Stimulated activated CD4-positive, alpha-beta T cell treated with anti-CD3 and anti-CD28 coated beads, Interleukin-15, amount 100 ng/mL, for 48 hours (primary cell): ENCODE measurements around the gene CKMT2.

Experiments
- DNase-seq, 2 donors: peaks; one replicate each; pipeline ENCODE4 v3.0.0-alpha.2; 2020; ENCODE audit warnings: low read depth in 2 of 2

Gene CKMT2

DNA sequence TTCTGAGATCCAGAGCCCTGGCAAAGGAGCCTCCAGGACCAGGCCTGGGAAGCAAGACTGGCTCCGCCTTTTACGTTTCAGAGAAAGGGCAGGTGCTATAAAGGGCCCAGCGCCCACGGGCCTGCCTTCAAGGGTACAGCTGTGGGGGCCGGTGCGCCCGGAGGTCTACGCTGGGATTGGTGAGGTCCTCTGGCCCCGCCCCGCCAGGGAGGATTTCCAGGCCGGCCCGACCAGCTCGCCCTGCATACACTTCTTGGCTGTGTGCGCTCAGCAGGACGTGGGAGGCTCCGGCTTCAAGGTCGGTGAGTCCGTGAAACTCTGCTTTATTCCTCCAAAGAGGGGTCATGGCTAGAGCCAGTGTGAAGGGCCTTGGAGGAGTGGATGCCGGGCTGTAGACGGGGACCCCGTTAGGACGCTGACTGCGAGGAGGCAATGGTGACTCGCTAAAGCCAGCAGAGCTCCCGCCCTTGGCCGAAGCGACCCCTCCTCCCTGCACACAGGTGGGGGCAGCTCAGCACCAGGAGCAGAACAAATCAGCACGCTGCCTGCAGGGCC, at the start of gene CKMT2:
Gene CKMT2 (plus strand): TSS at position 243 of the 555 bp plus-strand sequence. CDS start 17,811 bp downstream, outside the sequence.
- no peak for DNase-seq

GRCh38 chr5:81183811-81184748, 49.0 kb upstream of the CKMT2 start:
- no peak for DNase-seq

GRCh38 chr5:81184749-81185110, 48.4 kb upstream of the CKMT2 start:
- DNase-seq, result no peak

GRCh38 chr5:81187885-81188284, 45.2 kb upstream of the CKMT2 start:
- DNase-seq, result no peak

- DNase-seq, result no peak
Observed at GRCh38 chr5:81188962-81189361, 44.2 kb upstream of the CKMT2 start.

- no peak for DNase-seq
Observed at GRCh38 chr5:81189875-81190498, 43.1 kb upstream of the CKMT2 start.

GRCh38 chr5:81191726-81192372, 41.3 kb upstream of the CKMT2 start:
- no peak for DNase-seq

DNA sequence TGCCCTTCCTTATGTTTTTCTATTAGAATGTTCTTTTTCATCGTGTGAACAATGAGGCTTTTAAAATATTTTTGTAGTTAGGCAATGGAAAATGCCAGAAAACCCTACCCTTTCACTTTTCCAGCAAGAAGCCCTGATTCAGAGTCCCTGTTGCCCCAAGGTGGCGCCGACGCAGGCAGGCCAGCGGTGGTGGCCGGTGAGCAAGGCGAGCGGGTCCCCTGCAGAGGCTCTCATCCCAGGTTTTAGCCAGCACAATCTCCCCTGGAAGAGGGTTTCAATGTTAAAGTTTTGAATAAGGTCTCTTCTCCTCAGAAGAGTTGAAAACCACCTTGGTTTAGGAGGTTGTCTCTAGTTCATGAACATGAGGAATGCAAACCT, 40.8 kb upstream of the CKMT2 start:
- DNase-seq, result no peak

DNA sequence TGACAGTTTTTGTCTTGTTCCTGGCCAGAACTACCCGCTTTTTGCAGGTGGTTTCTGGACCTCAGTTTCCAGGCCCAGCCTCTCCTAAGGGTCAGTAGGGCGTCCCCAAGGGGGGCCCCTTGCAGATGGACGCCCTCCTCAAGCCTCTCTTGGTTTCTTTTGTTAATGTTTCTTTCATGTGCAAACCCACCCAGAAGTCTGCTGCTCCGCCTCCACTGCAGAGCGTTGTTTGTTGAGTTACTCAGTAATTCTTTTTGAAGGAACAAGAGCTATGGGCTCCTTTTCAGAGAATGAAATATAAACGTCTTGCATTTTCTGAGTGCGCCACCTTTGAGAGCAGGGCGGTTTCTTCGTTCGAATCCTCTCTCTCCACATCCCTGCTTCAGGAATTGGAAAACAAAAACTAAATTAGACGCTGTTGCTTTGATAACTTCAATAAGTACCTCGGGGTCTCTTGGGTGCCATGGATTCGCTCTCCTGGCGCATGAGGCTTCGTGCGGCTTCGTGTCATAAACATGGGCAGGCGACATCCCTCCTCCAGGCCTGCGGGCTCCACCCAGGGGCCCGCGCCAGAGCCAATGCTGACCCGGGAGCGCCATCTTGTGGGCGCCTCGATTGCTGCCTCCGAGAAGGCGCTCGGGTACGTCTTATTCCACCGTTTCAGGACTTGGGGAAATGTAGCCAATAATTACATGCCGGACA, 38.3 kb upstream of the CKMT2 start:
- DNase-seq, result peak; percentile 65 to 79

GRCh38 chr5:81195335-81195929, 37.7 kb upstream of the CKMT2 start:
- DNase-seq, result no peak

DNA sequence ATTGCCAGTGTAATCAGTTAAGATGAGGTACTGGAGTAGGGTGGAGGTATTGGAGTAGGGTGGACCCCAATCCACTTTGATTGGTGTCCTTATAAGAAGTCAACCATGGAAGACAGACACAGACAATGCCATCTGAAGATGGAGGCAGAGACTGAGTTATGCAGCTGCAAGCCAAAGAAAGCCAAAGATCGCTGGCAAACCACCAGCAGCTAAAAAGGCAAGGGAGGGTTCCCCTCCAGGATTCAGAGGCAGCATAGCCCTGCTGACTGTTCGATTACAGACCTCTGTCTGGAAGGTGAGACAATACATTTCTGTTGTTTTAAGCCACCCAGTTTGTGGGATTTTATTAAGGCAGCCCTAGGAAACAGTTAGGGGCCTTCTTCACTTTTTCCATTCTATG, 30.5 kb upstream of the CKMT2 start:
- no peak for DNase-seq

DNA sequence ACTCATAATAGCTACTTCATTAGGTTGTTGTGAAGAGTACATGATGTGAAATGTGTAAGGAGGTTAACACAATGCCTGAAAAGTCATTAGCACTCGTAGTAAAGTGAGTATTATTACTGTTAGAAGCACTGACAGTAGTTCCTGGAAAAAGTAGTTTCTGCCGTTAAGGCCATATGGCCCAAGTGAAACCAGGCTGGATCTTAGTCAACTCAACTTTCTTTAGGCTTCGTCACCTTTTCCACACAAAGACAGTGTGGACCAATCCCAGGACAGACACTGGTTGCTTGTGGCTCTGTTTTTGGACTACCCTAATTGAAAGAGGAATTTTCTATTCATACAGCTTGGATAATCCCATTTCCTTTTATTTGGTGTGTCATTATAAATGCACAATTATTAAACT, 29.4 kb upstream of the CKMT2 start:
- DNase-seq, result no peak

- DNase-seq, result no peak
Observed at GRCh38 chr5:81204205-81204604, 28.9 kb upstream of the CKMT2 start.

- DNase-seq, result no peak
Observed at GRCh38 chr5:81205058-81205457, 28.1 kb upstream of the CKMT2 start.

- no peak for DNase-seq
Observed at GRCh38 chr5:81207009-81207408, 26.1 kb upstream of the CKMT2 start.

GRCh38 chr5:81208904-81209303, 24.2 kb upstream of the CKMT2 start:
- DNase-seq, result no peak

DNA sequence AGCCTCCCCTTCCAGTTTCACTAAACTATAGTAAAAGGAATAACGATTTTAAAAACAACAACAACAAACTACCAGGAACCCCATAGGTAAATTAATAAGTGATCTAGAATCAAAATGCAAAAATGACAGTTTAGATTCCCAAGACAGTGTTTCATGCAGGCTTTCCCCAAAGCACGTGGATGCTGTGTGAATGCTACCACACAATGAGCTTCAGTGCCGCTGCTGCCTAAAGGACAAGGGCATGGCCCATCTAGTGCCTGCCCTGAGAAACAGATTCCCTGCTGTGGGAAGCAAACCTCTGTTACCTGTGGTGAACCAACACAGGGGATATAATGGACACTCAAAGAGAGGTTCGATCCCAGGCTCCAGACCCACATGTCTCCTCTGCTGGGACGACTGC, 23.7 kb upstream of the CKMT2 start:
- DNase-seq, result no peak

DNA sequence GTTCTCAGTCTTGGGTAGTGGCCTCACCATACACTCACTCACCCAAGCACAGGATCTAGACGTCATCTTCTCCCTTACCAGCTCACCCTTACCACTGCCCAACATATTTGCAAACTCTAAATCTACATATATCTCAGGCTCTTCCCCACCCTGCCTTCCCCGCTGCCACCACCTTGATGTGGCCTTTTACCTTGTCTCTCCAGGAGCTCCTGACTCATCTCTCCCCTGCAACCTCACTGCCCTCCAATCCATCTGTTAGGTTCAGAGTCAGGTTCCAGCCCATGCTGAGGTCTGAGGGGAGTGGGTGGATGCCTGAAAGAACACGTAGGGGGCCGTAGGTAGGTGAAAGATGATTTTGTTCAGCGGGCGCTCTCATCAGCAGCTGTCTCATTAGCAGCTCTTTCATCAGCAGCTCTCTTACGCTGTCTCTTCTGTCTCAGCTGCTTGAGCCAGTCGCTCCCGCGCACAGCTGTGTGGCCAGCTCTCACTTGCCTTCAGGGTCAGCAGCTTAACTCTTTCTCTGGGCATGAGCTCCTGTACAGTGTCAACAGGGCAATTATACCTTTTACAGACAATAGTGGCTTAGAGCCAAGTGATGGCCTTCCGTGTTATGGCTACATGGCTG, 23.1 kb upstream of the CKMT2 start:
- DNase-seq, result peak; percentile 6 to 35

DNA sequence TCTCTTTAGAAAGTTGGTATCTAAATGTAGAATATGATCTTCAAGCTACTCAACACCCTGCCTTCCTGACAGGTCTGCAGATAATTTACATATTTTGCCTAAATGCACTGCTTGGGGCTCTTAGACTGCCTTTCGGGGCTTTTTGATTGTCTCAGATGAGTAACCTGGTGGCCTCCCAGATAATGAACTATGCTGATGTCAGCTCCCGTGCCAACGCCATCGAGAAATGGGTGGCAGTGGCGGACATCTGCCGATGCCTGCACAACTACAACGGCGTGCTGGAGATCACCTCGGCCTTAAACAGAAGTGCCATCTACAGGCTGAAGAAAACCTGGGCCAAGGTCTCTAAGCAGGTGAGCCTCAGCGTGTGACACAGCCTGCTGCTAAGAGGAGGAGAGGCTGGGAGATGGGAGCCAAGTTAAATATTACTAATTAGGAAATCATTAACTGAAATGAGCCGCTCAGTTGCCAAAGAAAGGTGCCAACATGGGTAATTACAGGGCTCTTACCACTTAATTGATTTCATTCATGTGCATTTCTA, 20.8 kb upstream of the CKMT2 start:
- no peak for DNase-seq

GRCh38 chr5:81213070-81213469, 20.1 kb upstream of the CKMT2 start:
- no peak for DNase-seq

DNA sequence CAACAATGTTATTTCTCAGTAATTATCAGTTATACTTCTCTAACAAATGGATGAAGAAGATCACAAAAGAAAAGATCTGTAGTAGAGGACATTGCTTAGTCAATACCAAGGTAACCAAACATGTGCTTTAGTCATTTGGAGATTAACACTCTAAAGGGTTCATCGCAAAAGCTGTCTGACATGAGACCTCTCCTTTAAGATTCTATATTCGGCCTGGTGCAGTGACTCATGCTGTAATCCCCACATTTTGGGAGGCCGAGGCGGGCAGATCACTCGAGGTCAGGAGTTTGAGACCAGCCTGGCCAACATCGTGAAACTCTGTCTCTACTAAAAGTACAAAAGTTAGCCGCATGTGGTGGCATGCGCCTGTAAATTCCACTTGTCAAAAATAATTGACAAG, 18.3 kb upstream of the CKMT2 start:
- no peak for DNase-seq
